Stimulated activated CD4-positive, alpha-beta T cell treated with anti-CD3 and anti-CD28 coated beads, Interleukin-12 subunit alpha, Interleukin-12 subunit beta, amount 100 ng/mL, for 48 hours (primary cell): Measurements from ENCODE around the gene PRSS8.
"Not testable (repeated sequence)": the region's sequence is repeated elsewhere in the genome, so short reads cannot be mapped to it uniquely, and the experiment has no call there.

Experiments used
- DNase-seq, 3 donors: peaks; one replicate each; pipeline ENCODE4 v3.0.0-alpha.2; 2020; ENCODE audit warnings: low read depth in 2 of 3, low spot score in 1 of 3

Gene PRSS8

GRCh38 chr16:31145398-31145990 is 10.0 kb upstream of the PRSS8 start:
- DNase-seq, result no peak

- DNase-seq, result not testable (repeated sequence)
Observed at GRCh38 chr16:31144418-31144817, 8.9 kb upstream of the PRSS8 start.

- no peak for DNase-seq
Observed at GRCh38 chr16:31143694-31144148, 8.2 kb upstream of the PRSS8 start.

- no peak for DNase-seq
Observed at GRCh38 chr16:31143011-31143693, 7.6 kb upstream of the PRSS8 start.

GRCh38 chr16:31142109-31143010 is 6.8 kb upstream of the PRSS8 start:
- peak; percentile 98 to 99 (median 98) for DNase-seq

- DNase-seq, result no peak
Observed at GRCh38 chr16:31141489-31142108, 6.1 kb upstream of the PRSS8 start.

GRCh38 chr16:31141071-31141469 is 5.5 kb upstream of the PRSS8 start:
- not testable (repeated sequence) for DNase-seq

GRCh38 chr16:31138621-31139578 is 3.4 kb upstream of the PRSS8 start:
- no peak for DNase-seq

GRCh38 chr16:31136822-31137499 is 1.4 kb upstream of the PRSS8 start:
- not testable (repeated sequence) for DNase-seq

GRCh38 chr16:31136287-31136662 is 748 bp upstream of the PRSS8 start:
- DNase-seq, result no peak

GRCh38 chr16:31134625-31135534 is 647 bp downstream of the PRSS8 start:
- no peak for DNase-seq

GRCh38 chr16:31134091-31134571 is 1.4 kb downstream of the PRSS8 start:
- DNase-seq, result no peak

GRCh38 chr16:31133046-31133501 is 2.5 kb downstream of the PRSS8 start:
- no peak for DNase-seq

- no peak for DNase-seq
Observed at GRCh38 chr16:31132303-31132979, 3.1 kb downstream of the PRSS8 start.

GRCh38 chr16:31131841-31132271 is 3.7 kb downstream of the PRSS8 start:
- DNase-seq, result no peak

GRCh38 chr16:31131416-31131815 is 4.1 kb downstream of the PRSS8 start:
- no peak for DNase-seq

GRCh38 chr16:31130899-31131298 is 4.6 kb downstream of the PRSS8 start:
- no peak for DNase-seq
